ENCODE data around the gene PEAR1. TPM values are rescaled to one million over a fixed set of nuclear protein-coding genes. Genes with fewer than 3 reads are reported as not detected.

The PEAR1 gene
- total RNA-seq, 1 experiment from 2014 or later = 0.39 TPM

GRCh38 chr1:156901590-156901900, 8.0 kb downstream of the PEAR1 start:
- H3K79me2 ChIP-seq (ENCODE audit: insufficient read depth, low read length) = no peaks in the 10 kb centered on the region
- Mint-ChIP-seq H3K4me1 (peaks cover 12 to 27% of the 10 kb centered on the region in 2 experiments), H3K27me3 (ENCODE audit: low read depth) (peaks cover 43% of the 10 kb centered on the region), H3K36me3 (ENCODE audit: insufficient read depth in 1 of 3, low read depth in 3 of 3) (no peaks in the 10 kb centered on the region), H3K9me3 (no peaks in the 10 kb centered on the region), H3K4me3 (no peak overlapping the region), H3K27ac (no peak overlapping the region)
- TF ChIP-seq, protein P1, sequence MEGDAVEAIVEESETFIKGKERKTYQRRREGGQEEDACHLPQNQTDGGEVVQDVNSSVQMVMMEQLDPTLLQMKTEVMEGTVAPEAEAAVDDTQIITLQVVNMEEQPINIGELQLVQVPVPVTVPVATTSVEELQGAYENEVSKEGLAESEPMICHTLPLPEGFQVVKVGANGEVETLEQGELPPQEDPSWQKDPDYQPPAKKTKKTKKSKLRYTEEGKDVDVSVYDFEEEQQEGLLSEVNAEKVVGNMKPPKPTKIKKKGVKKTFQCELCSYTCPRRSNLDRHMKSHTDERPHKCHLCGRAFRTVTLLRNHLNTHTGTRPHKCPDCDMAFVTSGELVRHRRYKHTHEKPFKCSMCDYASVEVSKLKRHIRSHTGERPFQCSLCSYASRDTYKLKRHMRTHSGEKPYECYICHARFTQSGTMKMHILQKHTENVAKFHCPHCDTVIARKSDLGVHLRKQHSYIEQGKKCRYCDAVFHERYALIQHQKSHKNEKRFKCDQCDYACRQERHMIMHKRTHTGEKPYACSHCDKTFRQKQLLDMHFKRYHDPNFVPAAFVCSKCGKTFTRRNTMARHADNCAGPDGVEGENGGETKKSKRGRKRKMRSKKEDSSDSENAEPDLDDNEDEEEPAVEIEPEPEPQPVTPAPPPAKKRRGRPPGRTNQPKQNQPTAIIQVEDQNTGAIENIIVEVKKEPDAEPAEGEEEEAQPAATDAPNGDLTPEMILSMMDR (conservative IDR thresholded peaks at IDR 0.05) = no peak
- H3K14ac ChIP-seq (ENCODE audit: insufficient read depth, low read length) = no peak overlapping the region
- H3K79me1 ChIP-seq (ENCODE audit: insufficient read depth, low read depth, low read length, poor library complexity, severe bottlenecking) = no peaks in the 10 kb centered on the region
- H2BK20ac ChIP-seq (ENCODE audit: low read depth, low read length, poor library complexity, severe bottlenecking) = no peak overlapping the region
- no peak overlapping the region for H2BK12ac ChIP-seq (ENCODE audit: insufficient read length, low read depth, low read length)
- H3K9me3 ChIP-seq (ENCODE audit: control insufficient read depth, low read depth, low read length) = no peaks in the 10 kb centered on the region
- no peak overlapping the region for H2BK5ac ChIP-seq (ENCODE audit: insufficient read length, low read length)
- H2AK5ac ChIP-seq (ENCODE audit: insufficient read length, low read length) = no peak overlapping the region
- H3K27me3 ChIP-seq (ENCODE audit: insufficient read depth, low read length) = no peaks in the 10 kb centered on the region; the same call in 1 of the 2 replicates
- H3K27ac ChIP-seq (ENCODE audit: insufficient read length, low read depth, low read length) = no peak overlapping the region
- no peak overlapping the region for H3K18ac ChIP-seq (ENCODE audit: insufficient read length, low read depth, low read length)
- no peak overlapping the region for H3K4ac ChIP-seq (ENCODE audit: low read depth, low read length)
- no peaks in the 10 kb centered on the region for H4K20me1 ChIP-seq (ENCODE audit: control insufficient read depth, insufficient read depth, insufficient read length)
- no peak overlapping the region for H3T11ph ChIP-seq (ENCODE audit: low read length)
- no peak for DNase-seq
- no peak overlapping the region for H3K4me2 ChIP-seq (ENCODE audit: insufficient read depth, insufficient read length, low read length)
- no peak overlapping the region for H4K8ac ChIP-seq (replicated peaks; ENCODE audit: insufficient read length, low read depth, low read length)
- H2AFZ ChIP-seq (ENCODE audit: low read length) = no peak overlapping the region
- no peak overlapping the region for H2BK120ac ChIP-seq (ENCODE audit: low read depth, low read length, poor library complexity, severe bottlenecking)
- no peak overlapping the region for H2BK15ac ChIP-seq (ENCODE audit: low read depth, low read length)
- H3K23me2 ChIP-seq (ENCODE audit: insufficient read length, low read depth, low read length, poor library complexity, severe bottlenecking) = no peaks in the 10 kb centered on the region
- H3K9ac ChIP-seq (ENCODE audit: extremely low read depth, insufficient read length, low read length) = no peak overlapping the region
- no peaks in the 10 kb centered on the region for H3K4me1 ChIP-seq (ENCODE audit: insufficient read depth, low read length)
- no peak overlapping the region for H3K23ac ChIP-seq (ENCODE audit: insufficient read length, low read depth, low read length)
- no CpG with 5 or more reads among the region's 4 CpGs for WGBS (ENCODE audit: extremely low coverage, insufficient read length, low lambda C conversion rate)
- H3K56ac ChIP-seq (ENCODE audit: insufficient read length, low read depth, low read length) = no peak overlapping the region
- no peak overlapping the region for H4K91ac ChIP-seq (ENCODE audit: insufficient read length, low read depth, low read length)
- H4K5ac ChIP-seq (ENCODE audit: insufficient read length, low read depth, low read length) = no peak overlapping the region
